NCI-H345 treated with DMSO at 0.1 percent for 48 hours (cell line): ENCODE data around the gene OR1J1.

ENCODE experiments used
- DNase-seq: peaks from one replicate; lab custom pipeline; 2025; ENCODE audit not compliant: unreplicated experiment; lab: John Stamatoyannopoulos, UW

The OR1J1 gene

GRCh38 chr9:122477826-122478225 is at the start of gene OR1J1:
Gene OR1J1, minus strand, starts transcription at chr9:122477926. Its CDS starts 0 bp downstream, at chr9:122477926.
- DNase-seq = no peak

- no peak for DNase-seq
These were observed 49.5 kb upstream of the OR1J1 start, which contains the start of gene OR1N1 for GRCh38 chr9:122527193-122527592. Gene OR1N1, minus strand, starts transcription at chr9:122527293. Its CDS starts 0 bp downstream, at chr9:122527293.

GRCh38 chr9:122526602-122527001 is 48.9 kb upstream of the OR1J1 start:
- no peak for DNase-seq

GRCh38 chr9:122519376-122519775 is 41.6 kb upstream of the OR1J1 start:
- DNase-seq = no peak

- DNase-seq = no peak
These were observed 41.1 kb upstream of the OR1J1 start, which contains the start of gene OR1J4 for GRCh38 chr9:122518841-122519240. Gene OR1J4, plus strand, starts transcription at chr9:122519141. Its CDS starts 0 bp downstream, at chr9:122519141.

GRCh38 chr9:122518226-122518625 is 40.5 kb upstream of the OR1J1 start:
- no peak for DNase-seq

GRCh38 chr9:122510502-122510901 is 32.8 kb upstream of the OR1J1 start, which contains the start of gene OR1J2:
Gene OR1J2, plus strand, starts transcription at chr9:122510802. Its CDS starts 0 bp downstream, at chr9:122510802.
- DNase-seq = no peak

- no peak for DNase-seq
These were observed 29.2 kb upstream of the OR1J1 start for GRCh38 chr9:122506964-122507363.

GRCh38 chr9:122498883-122499288 is 21.2 kb upstream of the OR1J1 start:
- DNase-seq = no peak

- DNase-seq = no peak
These were observed 1.3 kb upstream of the OR1J1 start for GRCh38 chr9:122479062-122479461.

- no peak for DNase-seq
These were observed 380 bp downstream of the OR1J1 start for GRCh38 chr9:122477346-122477745.

- DNase-seq = no peak
These were observed 2.0 kb downstream of the OR1J1 start for GRCh38 chr9:122475717-122476116.

- DNase-seq = no peak
These were observed 3.2 kb downstream of the OR1J1 start for GRCh38 chr9:122474561-122474960.

GRCh38 chr9:122468735-122469134 is 9.0 kb downstream of the OR1J1 start:
- DNase-seq = no peak

GRCh38 chr9:122466456-122466855 is 11.3 kb downstream of the OR1J1 start:
- DNase-seq = no peak

GRCh38 chr9:122464633-122465567 is 12.8 kb downstream of the OR1J1 start:
- peak; percentile 90 for DNase-seq

GRCh38 chr9:122463828-122464632 is 13.7 kb downstream of the OR1J1 start:
- no peak for DNase-seq

- no peak for DNase-seq
These were observed 19.9 kb downstream of the OR1J1 start for GRCh38 chr9:122457787-122458186.

- DNase-seq = no peak
These were observed 21.6 kb downstream of the OR1J1 start for GRCh38 chr9:122456123-122456522.

- no peak for DNase-seq
These were observed 24.0 kb downstream of the OR1J1 start for GRCh38 chr9:122453677-122454135.

GRCh38 chr9:122446819-122447484 is 30.8 kb downstream of the OR1J1 start:
- DNase-seq = no peak
